Natural killer cell treated with Interleukin-12 subunit alpha and Interleukin-12 subunit beta and Interleukin-15 and Interleukin-18, amount 100 ng/mL, for 72 hours (primary cell): ENCODE data around the gene SLC1A4. TPM values are rescaled to one million over a fixed set of nuclear protein-coding genes. Genes with fewer than 3 reads are reported as not detected.

Experiments used
- ATAC-seq, 2 donors: fragments of 150-1000 bp; cut with Tn5 transposase in 1 of 2; sonication (Bioruptor Pico), chemical (Tn5 transposase) in 1 of 2; 2 replicates each; pipeline ENCODE4 v1.10.0; 2021
- DNase-seq: peaks from one replicate; pipeline ENCODE4 v3.0.0; 2022; ENCODE audit warnings: low spot score
- H3K27ac Mint-ChIP-seq, 2 donors: 1 replicate in 1 of 2; 2 replicates in 1 of 2; pipeline ENCODE4 v1.8.0; 2022; ENCODE audit warnings: mixed read lengths in 2 of 2, mild to moderate bottlenecking in 1 of 2, moderate library complexity in 1 of 2
- H3K27me3 Mint-ChIP-seq, 2 donors: 1 replicate in 1 of 2; 2 replicates in 1 of 2; pipeline ENCODE4 v1.8.0; 2022; ENCODE audit warnings: mixed read lengths in 2 of 2
- H3K36me3 Mint-ChIP-seq: one replicate; pipeline ENCODE4 v1.8.0; 2022; ENCODE audit warnings: mixed read lengths
- H3K4me1 Mint-ChIP-seq, 2 donors: 1 replicate in 1 of 2; 2 replicates in 1 of 2; pipeline ENCODE4 v1.8.0; 2022; ENCODE audit warnings: low read depth in 2 of 2, mixed read lengths in 2 of 2, mild to moderate bottlenecking in 1 of 2
- H3K4me3 Mint-ChIP-seq: one replicate; pipeline ENCODE4 v1.8.0; 2022; ENCODE audit warnings: mixed read lengths
- H3K9me3 Mint-ChIP-seq: 2 replicates; pipeline ENCODE4 v1.8.0; 2022; ENCODE audit warnings: mixed read lengths
- total RNA-seq, 2 donors: library from RNA; stranded (reverse); gene quantifications; one replicate each; pipeline ENCODE4 v1.2.3, GENCODE V29; 2022

The SLC1A4 gene
- total RNA-seq, 2 donors from 2014 or later = 34.5 to 34.7 TPM

DNA sequence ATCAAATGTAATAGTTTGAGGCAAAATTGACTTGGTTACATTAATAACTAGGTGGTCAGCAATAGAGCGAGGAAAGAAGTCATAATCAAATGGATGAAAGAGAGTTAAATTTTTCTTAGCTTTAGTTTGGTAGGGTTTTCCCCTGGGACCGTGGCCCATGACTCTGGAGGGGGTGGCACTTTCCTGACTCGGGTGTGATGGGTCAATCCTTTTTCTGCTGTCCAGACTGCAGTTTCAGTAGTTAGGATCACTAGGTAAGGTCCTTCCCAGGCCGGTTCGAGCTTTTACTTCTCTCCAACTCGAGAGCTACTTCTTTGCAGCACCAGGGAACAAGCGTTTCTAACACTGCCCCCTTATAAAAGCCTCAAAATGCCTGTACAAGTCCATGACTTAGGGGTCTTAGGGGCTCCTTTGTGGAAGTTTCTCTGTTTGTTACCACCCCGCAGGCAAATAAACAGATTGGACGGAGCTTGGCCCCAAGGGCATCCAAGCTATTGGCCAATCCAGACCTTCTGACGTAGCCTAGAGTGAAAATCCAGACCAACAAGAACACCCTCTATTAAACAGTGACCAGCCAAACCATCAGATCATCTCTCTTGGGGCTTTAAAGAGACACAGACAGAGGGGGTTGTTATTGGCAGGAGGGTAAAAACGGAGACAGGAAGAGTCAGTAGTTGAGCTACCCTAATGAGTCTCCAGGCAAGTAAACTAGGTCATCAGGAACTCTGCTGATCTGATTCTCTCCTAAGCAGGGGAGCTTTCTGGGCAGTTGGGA is 57.6 kb downstream of the SLC1A4 start:
- Mint-ChIP-seq H3K4me1 (no peaks in the 10 kb centered on the region), H3K27ac (no peak overlapping the region), H3K4me3 (no peak overlapping the region), H3K36me3 (peaks cover 11% of the 10 kb centered on the region), H3K9me3 (peaks cover 6% of the 10 kb centered on the region), H3K27me3 (no peaks in the 10 kb centered on the region)
- no peak for ATAC-seq
- no peak for DNase-seq

DNA sequence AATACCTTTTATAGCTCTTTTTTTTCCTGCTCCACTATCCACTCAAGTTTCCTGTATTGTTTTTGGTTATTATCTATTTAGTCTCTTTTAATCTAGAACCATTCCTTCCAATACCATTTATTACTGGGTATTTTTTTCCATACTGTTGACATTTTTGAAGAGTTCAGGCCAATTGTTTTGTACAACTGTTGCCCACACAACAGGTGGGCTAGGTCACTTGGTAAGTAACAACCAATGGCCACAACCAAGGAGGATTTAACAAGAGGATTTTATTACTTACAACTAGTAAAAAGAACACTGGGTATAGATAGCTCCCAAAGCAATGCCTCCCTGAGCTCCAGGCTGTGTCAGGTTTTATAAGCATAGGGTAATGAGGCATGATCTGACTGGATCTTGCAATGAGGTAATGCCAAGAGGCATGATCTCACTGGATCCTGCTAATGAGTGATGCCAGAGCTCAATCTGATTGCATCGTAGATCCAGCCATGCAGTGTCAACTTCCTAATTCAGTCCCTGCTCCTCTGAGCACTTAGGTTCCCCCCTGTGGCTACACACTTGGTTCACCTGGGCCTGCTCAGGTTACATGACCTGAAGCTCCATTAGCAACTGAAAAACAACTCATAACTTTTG is 59.9 kb downstream of the SLC1A4 start:
- ATAC-seq = no peak
- Mint-ChIP-seq H3K36me3 (peaks cover 9% of the 10 kb centered on the region), H3K4me3 (no peak overlapping the region), H3K4me1 (peaks cover 7 to 11% of the 10 kb centered on the region in 2 donors), H3K27ac (no peak overlapping the region), H3K9me3 (peaks cover 4% of the 10 kb centered on the region), H3K27me3 (no peaks in the 10 kb centered on the region)
- no peak for DNase-seq

DNA sequence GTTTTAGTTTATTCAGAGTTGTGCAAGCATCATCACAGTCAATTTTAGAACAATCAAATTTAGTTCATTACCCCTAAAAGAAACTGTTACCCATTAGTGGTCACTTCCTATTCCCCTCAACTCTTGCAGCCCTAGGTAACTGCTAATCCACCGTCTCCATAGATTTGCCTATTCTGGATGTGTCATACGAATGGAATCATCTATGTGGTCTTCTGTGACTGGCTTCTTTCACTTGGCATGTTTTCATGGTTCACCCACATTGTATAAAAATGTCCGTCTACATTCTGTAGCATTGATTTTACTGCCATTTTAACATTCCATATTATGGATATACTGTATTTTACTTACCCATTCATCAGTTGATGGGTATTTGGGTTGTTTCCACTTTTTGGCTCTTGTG is 61.7 kb downstream of the SLC1A4 start:
- H3K27ac Mint-ChIP-seq = no peak overlapping the region
- H3K9me3 Mint-ChIP-seq = no peaks in the 10 kb centered on the region
- H3K27me3 Mint-ChIP-seq = no peaks in the 10 kb centered on the region
- H3K4me3 Mint-ChIP-seq = no peak overlapping the region
- H3K4me1 Mint-ChIP-seq = peaks cover 14 to 24% of the 10 kb centered on the region in 2 donors
- no peaks in the 10 kb centered on the region for H3K36me3 Mint-ChIP-seq
- DNase-seq (no peak), ATAC-seq (no peak)

DNA sequence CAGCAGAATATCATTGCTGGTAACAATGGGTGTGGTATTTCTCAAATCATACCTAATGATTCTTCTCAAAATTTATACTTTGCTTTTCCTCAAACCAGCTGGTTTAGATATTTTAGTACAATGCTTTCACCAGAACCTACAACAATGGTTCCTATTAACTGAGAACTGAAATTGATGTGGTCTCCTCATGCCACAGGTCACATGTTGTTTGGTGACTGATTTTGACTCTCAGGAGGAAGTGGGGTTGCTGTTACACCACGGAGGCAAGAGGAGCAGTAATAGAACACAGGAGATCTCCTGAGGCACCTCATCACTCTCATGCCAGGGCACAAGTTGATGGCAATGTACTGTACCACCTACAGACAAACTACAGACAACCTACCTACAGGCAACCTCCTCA is 64.0 kb downstream of the SLC1A4 start:
- no peak for ATAC-seq
- DNase-seq = no peak
- Mint-ChIP-seq H3K36me3 (no peaks in the 10 kb centered on the region), H3K4me1 (peaks cover 26 to 39% of the 10 kb centered on the region in 2 donors), H3K27ac (no peak overlapping the region), H3K27me3 (no peaks in the 10 kb centered on the region), H3K4me3 (peak overlapping the region; percentile 4), H3K9me3 (no peaks in the 10 kb centered on the region)

DNA sequence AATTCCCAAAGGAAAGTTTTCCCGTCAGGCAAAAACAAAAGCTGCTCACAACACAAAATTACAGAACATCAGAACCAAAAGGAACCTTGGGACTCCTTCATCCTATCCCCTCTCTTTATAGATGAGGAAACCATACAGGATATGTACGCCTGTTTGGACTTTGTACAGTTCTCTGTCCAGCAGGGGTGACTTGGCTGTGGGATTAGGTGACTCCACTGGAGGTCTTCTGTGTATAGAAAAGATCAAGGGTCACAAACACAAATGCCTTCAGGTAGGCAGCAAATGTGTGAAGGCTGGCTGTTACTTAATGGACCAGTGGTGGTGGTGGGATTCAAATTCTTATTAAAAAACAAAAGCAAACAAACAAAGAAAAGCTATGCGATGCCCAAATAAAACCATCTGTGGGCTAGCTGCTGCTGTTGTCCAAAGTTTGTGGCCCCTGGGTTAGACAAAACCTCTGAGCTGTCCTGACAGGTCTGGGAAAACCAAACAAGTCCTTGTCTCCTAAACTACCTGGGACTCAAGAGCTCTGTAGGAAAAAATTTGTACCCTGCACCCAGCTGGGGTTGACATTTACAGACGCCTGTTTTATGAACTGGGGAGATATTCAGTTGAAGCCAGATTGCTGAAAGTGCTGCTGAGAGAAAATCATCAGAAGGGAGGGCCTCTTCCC is 65.7 kb downstream of the SLC1A4 start:
- no peaks in the 10 kb centered on the region for H3K27me3 Mint-ChIP-seq

DNA sequence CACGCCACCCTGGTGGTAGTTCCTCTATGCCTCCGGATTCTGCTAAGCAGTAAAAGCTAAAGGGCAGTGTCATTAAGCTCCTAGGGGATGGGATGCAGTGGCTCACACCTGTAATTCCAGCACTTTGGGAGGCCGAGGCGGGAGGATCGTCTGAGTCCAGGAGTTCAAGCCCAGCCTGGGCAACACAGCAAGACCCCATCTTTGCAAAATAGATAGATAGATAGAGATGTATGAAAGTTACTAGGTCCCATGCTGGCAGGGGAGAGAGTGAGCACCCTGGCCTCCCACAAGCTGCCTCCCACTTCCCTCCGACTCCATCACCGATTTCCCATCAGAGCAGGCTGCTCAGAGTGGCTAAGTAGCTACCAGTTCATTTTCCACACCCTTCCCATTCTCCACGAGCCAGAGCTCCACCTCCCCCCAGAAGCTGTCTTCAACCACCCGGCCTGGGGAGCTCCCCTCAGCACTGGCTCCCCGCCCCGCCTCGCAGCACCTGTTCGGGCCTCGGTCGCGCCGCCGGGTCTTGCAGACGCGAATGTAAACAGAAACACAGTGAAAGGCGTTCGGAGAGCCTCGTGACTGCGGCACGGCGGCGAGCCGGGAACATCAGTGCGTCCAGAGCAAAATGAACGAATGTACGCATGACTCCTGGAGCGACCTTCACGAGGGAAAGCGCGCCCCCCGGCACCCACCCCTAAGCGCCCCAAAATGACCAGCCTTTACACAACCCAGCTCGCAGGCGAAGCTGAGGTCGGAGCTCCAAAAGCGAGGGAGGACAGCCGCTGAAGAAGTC is 66.4 kb downstream of the SLC1A4 start:
- H3K4me1 Mint-ChIP-seq = peaks cover 30 to 40% of the 10 kb centered on the region in 2 donors
- H3K4me3 Mint-ChIP-seq = peak overlapping the region; percentile 96
- peak overlapping the region; percentile 53 to 80 for H3K27ac Mint-ChIP-seq
- no peaks in the 10 kb centered on the region for H3K27me3 Mint-ChIP-seq
- ATAC-seq (peak in 1 of 2 donors; percentile 42), DNase-seq (no peak)
- H3K36me3 Mint-ChIP-seq = no peaks in the 10 kb centered on the region
- H3K9me3 Mint-ChIP-seq = no peaks in the 10 kb centered on the region

More for the DNA sequence above, 65.7 kb downstream of the SLC1A4 start:
- DNase-seq (no peak), ATAC-seq (no peak)
- H3K4me1 Mint-ChIP-seq = peaks cover 30 to 40% of the 10 kb centered on the region in 2 donors
- H3K4me3 Mint-ChIP-seq = peak overlapping the region; percentile 96
- no peaks in the 10 kb centered on the region for H3K36me3 Mint-ChIP-seq
- no peaks in the 10 kb centered on the region for H3K9me3 Mint-ChIP-seq
- no peak overlapping the region for H3K27ac Mint-ChIP-seq

DNA sequence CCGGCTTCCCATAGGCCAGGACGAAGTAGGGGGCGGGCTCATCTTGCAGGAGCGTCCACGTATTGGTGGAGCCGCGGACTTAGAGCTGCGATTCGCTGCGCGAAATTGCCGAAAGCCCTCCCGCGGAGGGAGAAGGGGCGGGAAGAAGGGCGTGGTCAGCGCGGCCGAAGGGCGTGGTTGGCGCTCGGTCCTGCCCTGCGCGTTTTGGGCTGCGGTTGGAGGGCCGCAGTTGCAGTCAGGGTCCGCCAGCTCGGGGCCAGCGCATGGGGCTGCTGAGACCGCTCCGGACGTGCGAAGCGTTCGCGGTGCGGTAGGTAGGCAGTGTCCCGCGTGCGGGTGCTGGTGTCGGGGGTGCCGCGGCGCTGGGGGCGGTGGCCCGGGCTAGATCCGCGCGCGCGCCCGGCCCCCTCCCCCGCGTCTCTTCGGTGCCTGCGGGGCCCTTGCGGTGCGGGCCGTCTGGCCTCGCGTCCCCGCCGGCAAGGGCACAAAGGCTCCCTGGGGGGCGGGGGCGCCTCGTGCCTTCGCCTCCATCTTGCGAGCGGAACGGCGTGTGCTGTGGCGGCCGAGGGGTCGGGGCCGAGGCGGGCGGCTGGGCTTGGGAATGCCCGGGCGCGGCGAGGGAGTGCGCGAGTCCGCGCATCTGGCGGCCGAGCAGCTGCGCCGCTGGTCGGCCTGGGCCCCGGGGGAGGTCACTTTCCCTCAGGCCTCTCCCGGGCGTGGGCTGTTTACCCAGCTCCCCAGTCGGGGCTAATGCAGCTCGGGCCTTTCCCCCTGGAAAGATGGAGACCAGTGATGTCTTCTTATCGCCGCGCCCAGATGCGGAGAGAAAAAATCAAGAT is 67.2 kb downstream of the SLC1A4 start, which contains the start of gene CEP68:
Gene CEP68, plus strand, starts transcription at position 202 of the 839 bp plus-strand sequence. CDS start 13,029 bp downstream, outside the sequence.
- H3K27me3 Mint-ChIP-seq = no peaks in the 10 kb centered on the region
- H3K4me3 Mint-ChIP-seq = peak within 1 kb of the TSS; percentile 96
- no peaks in the 10 kb centered on the region for H3K9me3 Mint-ChIP-seq
- peak within 1 kb of the TSS; percentile 53 to 80 for H3K27ac Mint-ChIP-seq
- peaks cover 30 to 40% of the 10 kb centered on the region in 2 donors for H3K4me1 Mint-ChIP-seq
- no peaks in the 10 kb centered on the region for H3K36me3 Mint-ChIP-seq
- DNase-seq (peak; percentile 97), ATAC-seq (peak; percentile 98 to 99)

DNA sequence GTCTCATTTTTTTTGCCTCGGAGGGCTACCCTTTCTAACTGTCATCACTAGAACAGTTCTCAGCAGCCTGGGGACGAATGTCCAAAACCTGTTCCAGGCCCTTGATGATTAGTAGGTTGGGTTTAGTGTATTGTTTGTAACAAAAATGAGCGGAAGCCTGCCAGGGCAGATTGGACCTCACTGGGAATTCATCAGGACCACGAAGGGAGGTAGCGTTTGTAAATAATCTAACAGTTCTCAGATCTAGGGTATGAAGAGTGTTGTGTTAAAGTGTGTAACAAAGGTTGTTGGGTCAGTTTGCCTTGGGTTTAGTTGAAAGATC is 67.8 kb downstream of the SLC1A4 start:
- Mint-ChIP-seq H3K27me3 (no peaks in the 10 kb centered on the region), H3K36me3 (no peaks in the 10 kb centered on the region), H3K4me1 (peaks cover 30 to 40% of the 10 kb centered on the region in 2 donors), H3K4me3 (peak overlapping the region; percentile 96), H3K9me3 (no peaks in the 10 kb centered on the region), H3K27ac (peak overlapping the region; percentile 25 to 57)
- ATAC-seq = no peak
- DNase-seq = no peak

DNA sequence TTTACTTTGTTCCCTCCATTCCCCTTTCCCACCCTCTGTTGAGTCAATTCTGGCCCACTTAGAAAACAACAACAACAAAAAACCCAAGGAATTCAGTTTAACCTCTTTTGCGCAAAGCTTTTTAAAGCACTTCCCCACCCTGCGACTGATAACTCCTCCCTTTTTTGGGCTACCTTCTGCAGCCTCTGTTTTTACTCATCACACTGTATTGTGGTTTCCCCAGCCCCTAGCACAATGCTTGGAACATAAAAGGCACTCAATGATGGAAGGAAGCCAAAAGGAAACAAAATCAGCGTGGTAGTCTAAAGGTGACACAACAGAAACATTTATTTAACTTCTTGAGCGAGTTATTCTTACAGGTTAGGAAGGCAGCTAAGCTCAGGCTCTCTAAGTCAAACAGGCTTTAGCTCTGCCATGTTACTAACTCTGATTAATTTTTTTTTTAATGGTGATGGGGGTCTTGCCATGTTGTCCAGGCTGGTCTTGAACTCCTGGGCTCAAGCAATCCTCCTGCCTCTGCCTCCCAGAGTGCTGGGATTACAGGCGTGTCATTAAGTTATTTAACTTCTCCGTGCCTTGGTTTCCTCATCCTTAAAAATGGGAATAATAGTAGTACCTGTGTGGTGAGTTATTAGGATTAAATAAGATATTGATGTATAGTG is 68.3 kb downstream of the SLC1A4 start:
- peaks cover 30 to 40% of the 10 kb centered on the region in 2 donors for H3K4me1 Mint-ChIP-seq
- no peak for DNase-seq

DNA sequence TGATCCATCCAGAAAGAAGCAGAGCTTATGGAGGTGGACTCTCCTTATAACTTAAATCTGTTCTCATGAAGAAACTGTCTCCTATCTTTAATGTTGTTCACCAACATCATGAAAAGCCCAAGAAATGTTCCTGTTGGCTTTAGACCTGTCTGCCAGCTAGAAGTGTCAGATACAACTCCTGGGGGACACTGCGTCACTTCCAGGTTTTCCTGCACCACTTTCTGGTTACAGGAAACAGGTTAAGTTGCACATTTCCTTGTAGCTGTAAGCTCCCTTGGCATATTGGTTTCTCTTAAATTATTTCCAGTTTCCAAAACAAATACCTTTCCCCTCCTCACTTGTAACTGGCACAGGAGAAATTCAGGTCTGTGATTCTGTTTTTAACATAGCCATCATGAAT is 69.9 kb downstream of the SLC1A4 start:
- H3K27ac Mint-ChIP-seq = peak overlapping the region in 1 of 2 donors; percentile 22
- H3K4me3 Mint-ChIP-seq = no peak overlapping the region
- no peak for DNase-seq
- no peaks in the 10 kb centered on the region for H3K27me3 Mint-ChIP-seq
- no peak for ATAC-seq
- peaks cover 26 to 28% of the 10 kb centered on the region in 2 donors for H3K4me1 Mint-ChIP-seq
- H3K9me3 Mint-ChIP-seq = no peaks in the 10 kb centered on the region
- no peaks in the 10 kb centered on the region for H3K36me3 Mint-ChIP-seq

More for the DNA sequence above, 68.3 kb downstream of the SLC1A4 start:
- Mint-ChIP-seq H3K4me3 (peak overlapping the region; percentile 96), H3K9me3 (no peaks in the 10 kb centered on the region), H3K27me3 (no peaks in the 10 kb centered on the region), H3K36me3 (no peaks in the 10 kb centered on the region), H3K27ac (peak overlapping the region; percentile 25 to 57)
- peak in 1 of 2 donors; percentile 45 for ATAC-seq

DNA sequence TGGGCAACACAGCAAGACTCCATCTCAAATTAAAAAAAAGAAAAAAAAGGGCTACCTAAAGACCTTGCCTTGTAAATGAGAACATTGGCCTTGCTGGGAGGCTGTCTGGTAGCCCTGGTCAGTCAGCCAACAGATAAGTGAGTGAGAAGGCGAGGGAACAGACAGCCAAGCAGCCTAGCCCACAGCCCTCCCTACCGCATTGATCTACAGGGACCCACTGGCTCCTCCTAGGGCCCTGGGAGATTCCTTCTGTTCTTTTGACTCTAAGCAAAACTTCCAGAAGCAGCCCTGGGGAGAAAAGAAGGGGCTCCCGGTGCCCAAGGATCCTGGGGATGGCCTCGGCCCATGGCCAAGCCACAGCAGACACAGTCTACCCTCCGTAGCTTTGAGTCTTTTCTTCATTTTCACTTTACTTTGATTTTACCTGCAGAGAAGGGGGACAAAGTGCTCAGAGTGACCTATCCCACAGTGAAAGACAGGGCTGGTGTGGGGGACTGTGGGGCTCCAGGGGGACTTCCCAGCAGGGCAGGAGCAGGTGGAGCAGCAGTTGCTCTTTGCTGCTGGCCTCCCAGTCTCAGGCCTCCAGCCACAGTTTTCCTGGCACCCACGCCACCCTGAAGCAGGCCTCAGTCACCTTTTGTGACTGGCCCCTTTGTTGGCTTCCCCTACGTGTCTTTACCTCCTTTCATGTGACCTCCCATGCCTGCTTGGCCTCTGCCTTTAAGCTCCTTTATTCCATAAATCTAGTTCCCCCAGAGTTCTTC is 72.1 kb downstream of the SLC1A4 start:
- Mint-ChIP-seq H3K36me3 (no peaks in the 10 kb centered on the region), H3K9me3 (no peaks in the 10 kb centered on the region), H3K4me1 (peaks cover 21 to 24% of the 10 kb centered on the region in 2 donors), H3K27ac (no peak overlapping the region), H3K4me3 (no peak overlapping the region), H3K27me3 (no peaks in the 10 kb centered on the region)
- no peak for ATAC-seq
- no peak for DNase-seq

DNA sequence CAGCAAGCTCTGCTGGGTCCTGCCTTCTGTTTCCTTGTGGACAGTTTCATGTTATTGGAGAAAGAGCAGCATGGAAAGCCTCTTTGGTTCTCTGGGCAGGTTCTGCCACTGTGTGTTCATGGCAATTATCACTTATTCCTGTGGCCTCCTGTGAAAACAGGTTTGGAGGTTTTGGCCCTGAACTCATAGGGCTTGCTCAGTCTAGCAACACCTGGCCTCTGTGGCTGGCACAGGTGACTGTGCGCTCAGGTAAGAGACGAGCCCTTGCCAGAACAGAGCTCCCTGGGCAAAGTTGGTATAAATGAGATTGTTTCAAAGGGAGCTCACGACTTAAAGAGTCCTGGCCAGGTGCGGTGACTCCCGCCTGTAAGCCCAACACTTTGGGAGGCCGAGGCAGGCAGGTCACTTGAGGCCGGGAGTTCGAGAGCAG is 72.7 kb downstream of the SLC1A4 start:
- no peak overlapping the region for H3K4me3 Mint-ChIP-seq
- H3K27ac Mint-ChIP-seq = no peak overlapping the region
- DNase-seq (no peak), ATAC-seq (no peak)
- peaks cover 19 to 23% of the 10 kb centered on the region in 2 donors for H3K4me1 Mint-ChIP-seq
- H3K36me3 Mint-ChIP-seq = no peaks in the 10 kb centered on the region
- H3K9me3 Mint-ChIP-seq = no peaks in the 10 kb centered on the region
- no peaks in the 10 kb centered on the region for H3K27me3 Mint-ChIP-seq
